HepG2 (cell line): ENCODE data around the gene DYSF. TPM values are rescaled to one million over a fixed set of nuclear protein-coding genes. Genes with fewer than 3 reads are reported as not detected.
"Not testable (repeated sequence)": the region's sequence is repeated elsewhere in the genome, so short reads cannot be mapped to it uniquely, and the experiment has no call there.

Source experiments
- ATAC-seq: fragments of 200-7000 bp; cut with Tn5 transposase; 3 replicates; pipeline ENCODE4 v1.9.1; 2020; ENCODE audit warnings: mild to moderate bottlenecking, moderate library complexity
- BruUV-seq: library from RNA; stranded (reverse); fragments of 400-500 nt; replicated peaks from 2 replicates; lab custom pipeline; 2021; lab: Mats Ljungman, UMichigan
- CTCF ChIA-PET: fragments of 300-600 bp; formaldehyde crosslinking; extraction: SDS; loops from one replicate; lab custom pipeline; 2021; ENCODE audit warnings: low total read pairs, inconsistent platforms, low intra/inter-chr PET ratio; lab: Yijun Ruan, JAX
- POLR2A ChIA-PET: fragments of 350-600 bp; sonication (Branson Sonifier 250); formaldehyde crosslinking; loops from one replicate; lab custom pipeline; 2020; ENCODE audit warnings: antibody characterized with exemption, inconsistent platforms; lab: Yijun Ruan, JAX
- DNase-seq: peaks from one replicate; pipeline ENCODE4 v3.0.0-alpha.2; 2015; ENCODE audit warnings: low spot score
- FAIRE-seq: peaks from 3 replicates; lab custom pipeline; 2011; peaks lifted over from hg19 to GRCh38; lab: Jason Lieb, UNC
- H2AFZ ChIP-seq: one replicate; pipeline ENCODE4 v1.6.1; 2011; ENCODE audit warnings: low read length, inconsistent platforms
- H3K27ac ChIP-seq: fragments of 300-600 bp; 3 replicates; pipeline ENCODE4 v1.8.0; 2011; ENCODE audit warnings: mixed run types, mild to moderate bottlenecking, mixed read lengths, low read length, inconsistent platforms; ENCODE audit not compliant: insufficient read depth; ENCODE audit errors: extremely low read length
- H3K27me3 ChIP-seq, 2 experiments: fragments of 200-600 bp in 1 of 2; 2 replicates in 1 of 2; 3 replicates in 1 of 2; pipeline versions ENCODE4 v1.6.0 to v1.8.0; 2011; ENCODE audit warnings: low read length in 2 of 2, mild to moderate bottlenecking in 2 of 2, moderate library complexity in 2 of 2, inconsistent platforms in 1 of 2; ENCODE audit not compliant: insufficient read depth in 2 of 2, control insufficient read depth in 1 of 2
- H3K36me3 ChIP-seq, 2 experiments: fragments of 200-600 bp in 1 of 2; replicated peaks in 1 of 2; 2 replicates in 1 of 2; 3 replicates in 1 of 2; pipeline versions ENCODE4 v1.5.1 to v1.8.0; 2011; ENCODE audit warnings: low read length in 2 of 2, inconsistent platforms in 1 of 2; ENCODE audit not compliant: insufficient read depth in 2 of 2, control insufficient read depth in 1 of 2
- H3K4me1 ChIP-seq: 2 replicates; pipeline ENCODE4 v1.5.1; 2012; ENCODE audit warnings: low read length, inconsistent platforms; ENCODE audit not compliant: insufficient read depth
- H3K4me2 ChIP-seq: 2 replicates; pipeline ENCODE4 v1.6.0; 2011; ENCODE audit warnings: low read depth, low read length, inconsistent platforms
- H3K4me3 ChIP-seq, 3 experiments: fragments of 200-600 bp in 1 of 3; sonication (generic), shearing (Covaris generic) in 1 of 3; replicated peaks in 1 of 3; 2 replicates each; pipeline ENCODE4 v1.5.1; 2011 to 2016; ENCODE audit warnings: low read length in 3 of 3, inconsistent platforms in 2 of 3, low read depth in 2 of 3, mild to moderate bottlenecking in 2 of 3, control low read depth in 1 of 3, mixed read lengths in 1 of 3; ENCODE audit not compliant: insufficient read depth in 1 of 3
- H3K79me2 ChIP-seq: one replicate; pipeline ENCODE4 v1.6.1; 2011; ENCODE audit warnings: low read length, inconsistent platforms; ENCODE audit not compliant: insufficient read depth
- H3K9ac ChIP-seq: 2 replicates; pipeline ENCODE4 v1.6.0; 2011; ENCODE audit warnings: mild to moderate bottlenecking, low read depth, low read length, inconsistent platforms; ENCODE audit not compliant: insufficient read depth
- H3K9me3 ChIP-seq: 2 replicates; pipeline ENCODE4 v1.5.1; 2012; ENCODE audit warnings: mild to moderate bottlenecking, low read length
- H4K20me1 ChIP-seq: 2 replicates; pipeline ENCODE4 v1.6.0; 2011; ENCODE audit warnings: inconsistent platforms, mild to moderate bottlenecking, low read length, moderate library complexity; ENCODE audit not compliant: insufficient read depth
- MAFF ChIP-seq: IDR thresholded peaks from 2 replicates; pipeline ENCODE4 v1.6.1; 2011; ENCODE audit warnings: low read depth, low read length, improper control_type of control experiment
- MAFK ChIP-seq, 2 experiments: IDR thresholded peaks in 1 of 2; conservative IDR thresholded peaks in 1 of 2; 2 replicates each; pipeline ENCODE4 v1.6.1; 2011; ENCODE audit warnings: improper control_type of control experiment in 2 of 2, low read length in 2 of 2
- MBD4 ChIP-seq: IDR thresholded peaks from 2 replicates; pipeline ENCODE4 v1.6.1; 2012; ENCODE audit warnings: low read length, inconsistent platforms, borderline replicate concordance
- TRIM24 ChIP-seq: sonication (generic); formaldehyde crosslinking; IDR thresholded peaks from 2 replicates; pipeline ENCODE4 v1.8.0; 2022; ENCODE audit warnings: mild to moderate bottlenecking, missing genetic modification reagents
- WGBS: methylation state at CpG from one replicate; pipeline ENCODE4 v1.1.6; 2017; ENCODE audit warnings: low lambda C conversion rate; 5-methylcytosine and 5-hydroxymethylcytosine counted together
- in situ Hi-C: cut with HindIII; loops from 2 replicates; pipeline ENCODE4 v1.10.0; 2017; ENCODE audit warnings: low pct_unique_long_range_greater_than_20kb; ENCODE audit not compliant: extremely low pct_ligation_motif_present
- intact Hi-C: fragments of 100-400 bp; cut with micrococcal nuclease; formaldehyde crosslinking; loops from one replicate; pipeline ENCODE4 v1.10.0; 2022; ENCODE audit not compliant: unreplicated experiment
- polyA plus RNA-seq, 8 experiments: library from polyadenylated mRNA; depleted of rRNA in 3 of 8; stranded (reverse) in 7 of 8; unstranded in 1 of 8; fragments of >200 nt; fragmentation: Illumina TruSeq in 4 of 8; extraction: Trizol in 4 of 8; gene quantifications; 2 replicates each; pipeline versions ENCODE4 v1.2.1 to v1.2.3, GENCODE V29; 2011 to 2016; ENCODE audit warnings: low read depth in 4 of 8, missing spikeins in 1 of 8, mixed read lengths in 1 of 8; ENCODE audit not compliant: insufficient read depth in 1 of 8
- total RNA-seq, 5 experiments: library from RNA; depleted of rRNA; stranded (reverse); fragments of >200 nt; fragmentation: Illumina TruSeq; extraction: Trizol; gene quantifications; 2 replicates each; pipeline ENCODE4 v1.2.3, GENCODE V29; 2016; ENCODE audit warnings: low read depth in 1 of 5

The DYSF gene
- total and polyA plus RNA-seq, 2 of the 13 experiments (the other 11 are each of a cell fraction or from before 2014, with no cell fraction given) = 0.15 to 2.4 TPM

DNA sequence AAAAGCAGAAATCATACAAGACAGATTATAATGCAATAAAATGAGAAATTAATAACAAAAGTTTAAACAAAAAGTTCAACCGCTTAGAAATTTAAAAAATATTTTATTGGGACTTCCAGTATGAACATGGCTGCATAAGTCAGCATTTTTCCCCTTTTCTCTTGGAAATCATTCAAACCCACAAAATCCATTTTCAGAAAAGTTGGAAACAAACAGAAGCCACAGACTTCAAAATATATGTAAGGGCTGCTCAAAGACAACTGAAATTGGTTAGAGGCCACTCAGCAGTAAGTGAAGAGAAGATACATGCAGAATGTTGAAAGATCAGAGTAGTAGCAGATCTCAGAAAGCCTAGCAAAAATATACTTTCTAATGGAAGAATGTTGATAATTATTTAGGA is 194.0 kb downstream of the DYSF start:
- Histone ChIP-seq H2AFZ (no peak overlapping the region), H3K4me1 (no peaks in the 10 kb centered on the region), H3K4me2 (no peak overlapping the region), H3K9me3 (no peaks in the 10 kb centered on the region), H3K9ac (no peak overlapping the region), H3K36me3 (no peaks in the 10 kb centered on the region), H3K27ac (no peak overlapping the region), H4K20me1 (no peaks in the 10 kb centered on the region), H3K79me2 (no peaks in the 10 kb centered on the region), H3K4me3 (no peak overlapping the region), H3K27me3 (no peaks in the 10 kb centered on the region)
- BruUV-seq = no TSS peak
- ChIA-PET POLR2A (no interaction called here), CTCF (no interaction called here)
- ATAC-seq (no peak), FAIRE-seq (no peak), DNase-seq (no peak)
- 83% methylated on average over 1 of the region's 1 CpG for WGBS
- TF ChIP-seq MAFK (conservative IDR thresholded peaks at IDR 0.05 in 1 of 2, IDR thresholded peaks at IDR 0.05 in 1 of 2; ENCODE audit: low read length in 2 of 2) = 0 out of 4 replicates have a peak, but pooled peaks of 1 of the 2 experiments have one; percentile 11
- no peak for TF ChIP-seq TRIM24 (CRISPR knock-in tag)
- in situ Hi-C loops (no loop called here), intact Hi-C loops (no loop called here)

DNA sequence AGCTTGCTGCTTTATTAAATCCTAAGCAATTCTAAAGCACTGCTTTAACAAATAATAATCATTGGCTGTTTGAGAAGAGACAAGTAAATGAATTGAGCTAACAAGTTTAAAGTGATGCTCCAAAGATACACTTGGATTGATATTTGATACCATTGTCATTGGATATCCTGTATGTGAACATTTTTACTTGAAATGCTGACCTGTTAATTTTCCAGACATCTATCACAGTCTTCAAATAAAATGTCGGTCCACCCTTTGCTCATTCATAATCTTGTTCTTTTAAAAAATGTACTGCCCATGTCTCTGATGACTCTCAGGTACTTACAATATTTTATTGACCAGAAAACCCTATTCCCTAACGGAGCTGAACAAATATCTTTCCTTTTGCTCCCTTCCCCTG is 202.1 kb downstream of the DYSF start:
- intact Hi-C loops = no loop called here

DNA sequence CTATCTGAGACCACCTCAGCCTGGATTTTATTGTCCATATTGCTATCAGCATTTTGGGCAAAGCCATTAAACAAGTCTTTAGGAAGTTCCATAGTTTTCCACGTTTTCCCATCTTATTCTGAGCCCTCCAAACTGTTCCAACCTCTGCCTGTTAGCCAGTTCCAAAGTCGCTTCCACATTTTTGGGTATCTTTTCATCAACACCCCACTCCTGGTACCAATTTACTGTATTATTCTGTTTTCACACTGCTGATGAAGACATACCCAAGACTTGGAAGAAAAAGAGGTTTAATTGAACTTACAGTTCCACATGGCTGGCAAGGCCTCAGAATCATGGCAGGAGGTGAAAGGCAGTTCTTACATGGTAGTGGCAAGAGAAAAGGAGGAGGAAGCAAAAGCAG is 204.9 kb downstream of the DYSF start:
- intact Hi-C loops, ATAC-seq, H3K36me3 ChIP-seq, FAIRE-seq, H2AFZ ChIP-seq, CTCF ChIA-PET, in situ Hi-C loops, H3K4me3 ChIP-seq, DNase-seq, POLR2A ChIA-PET, BruUV-seq, H3K9ac ChIP-seq, H4K20me1 ChIP-seq, H3K27ac ChIP-seq, H3K79me2 ChIP-seq, H3K4me2 ChIP-seq, H3K27me3 ChIP-seq, H3K4me1 ChIP-seq: not testable (repeated sequence)
- peaks cover 22% of the 10 kb centered on the region for H3K9me3 ChIP-seq
- WGBS = 38% methylated on average over 2 of the region's 2 CpGs

More for the DNA sequence above, 202.1 kb downstream of the DYSF start:
- H3K4me3 ChIP-seq = no peak overlapping the region
- TF ChIP-seq MAFF = peak; percentile 76
- no peak for TF ChIP-seq MBD4
- TF ChIP-seq MAFK (conservative IDR thresholded peaks at IDR 0.05 in 1 of 2, IDR thresholded peaks at IDR 0.05 in 1 of 2; ENCODE audit: low read length in 2 of 2) = peak; percentile 78 to 85
- TF ChIP-seq, all 625 proteins: peak for 2
- Histone ChIP-seq H3K9me3 (peaks cover 22% of the 10 kb centered on the region), H3K4me2 (no peak overlapping the region), H3K27me3 (no peaks in the 10 kb centered on the region), H3K36me3 (no peaks in the 10 kb centered on the region), H3K27ac (no peak overlapping the region), H3K79me2 (no peaks in the 10 kb centered on the region), H3K9ac (no peak overlapping the region), H2AFZ (no peak overlapping the region), H4K20me1 (no peaks in the 10 kb centered on the region), H3K4me1 (no peaks in the 10 kb centered on the region)
- no peak for ATAC-seq
- WGBS = 31% methylated on average over 2 of the region's 2 CpGs
- FAIRE-seq = no peak
- ChIA-PET POLR2A (no interaction called here), CTCF (no interaction called here)
- no peak for DNase-seq
- no TSS peak for BruUV-seq
- in situ Hi-C loops = no loop called here
